ENCODE measurements around the gene RNF11.

The RNF11 gene

DNA sequence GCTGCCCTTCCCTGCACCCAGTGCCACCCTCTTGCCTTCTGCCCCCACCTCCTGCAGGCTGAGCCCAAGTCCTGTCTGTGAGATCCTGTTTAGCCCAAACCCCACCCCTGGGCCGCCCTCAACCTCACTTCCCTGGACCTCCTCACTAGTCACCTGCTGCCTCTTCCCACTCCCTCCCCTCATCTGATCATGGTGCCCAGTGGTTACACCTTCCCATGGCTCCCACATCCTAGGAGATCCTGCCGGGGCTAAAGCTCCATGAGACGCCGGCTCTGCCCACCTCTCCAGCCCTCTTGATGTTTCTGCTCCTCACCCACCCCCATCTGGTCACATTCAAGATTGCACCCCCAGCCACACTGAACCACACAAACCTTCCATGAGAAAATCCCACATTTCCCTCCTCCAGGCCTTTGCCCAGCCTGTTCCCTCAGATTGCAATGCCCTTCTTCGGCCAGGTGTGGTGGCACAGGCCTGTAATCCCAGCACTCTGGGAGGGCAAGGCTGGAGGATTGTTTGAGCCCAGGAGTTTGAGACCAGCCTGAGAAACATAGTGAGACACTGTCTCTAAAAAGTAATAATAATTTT lies 77.3 kb downstream of the RNF11 start:
- DNase-seq (ENCODE audit: low read depth in 3 of 3) = no peak

- DNase-seq (ENCODE audit: low read depth in 3 of 3) = no peak
These were observed 78.1 kb downstream of the RNF11 start for GRCh38 chr1:51313961-51314777.

- no peak for DNase-seq (ENCODE audit: low read depth in 3 of 3)
These were observed 78.9 kb downstream of the RNF11 start for GRCh38 chr1:51314974-51315373.

DNA sequence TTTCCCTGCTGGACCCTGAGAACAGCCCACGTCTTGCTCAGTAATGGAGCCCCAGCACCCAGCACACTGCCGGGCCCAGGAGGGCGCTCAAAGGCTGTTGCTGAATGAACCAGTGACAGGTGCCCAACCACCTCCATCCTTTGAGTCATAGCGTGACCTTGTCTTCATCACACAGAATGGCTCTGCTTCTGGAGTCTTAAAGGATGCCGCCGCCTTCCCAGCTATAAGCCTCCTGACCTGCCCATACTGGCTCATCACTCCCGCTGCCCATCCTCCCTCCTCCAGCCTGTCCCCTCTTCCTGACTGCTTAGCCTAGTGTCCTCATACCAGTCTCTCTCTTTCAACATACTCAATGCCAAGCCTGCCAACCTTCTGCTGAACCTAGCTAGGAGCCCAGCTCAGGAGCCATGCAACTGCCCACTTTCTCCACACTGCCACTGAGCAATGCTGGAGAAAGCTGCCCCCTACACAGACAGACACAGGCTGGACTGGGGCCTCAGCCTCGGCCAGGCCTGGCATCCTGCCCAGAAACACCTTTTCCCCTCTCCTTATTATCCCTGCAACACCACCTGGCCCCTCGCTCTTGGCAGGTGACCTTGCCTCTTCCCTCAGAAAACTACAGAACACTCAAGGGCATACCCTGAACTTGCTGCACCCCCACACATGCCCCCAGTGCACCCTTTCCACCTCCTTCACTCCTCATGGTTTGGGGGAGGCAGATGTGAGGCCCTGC lies 80.2 kb downstream of the RNF11 start:
- no peak for DNase-seq (ENCODE audit: low read depth in 3 of 3)

- DNase-seq (ENCODE audit: low read depth in 3 of 3) = no peak
These were observed 80.7 kb downstream of the RNF11 start for GRCh38 chr1:51316846-51317120.

- DNase-seq (ENCODE audit: low read depth in 3 of 3) = no peak
These were observed 81.7 kb downstream of the RNF11 start for GRCh38 chr1:51317798-51318197.

GRCh38 chr1:51320967-51321923 lies 85.2 kb downstream of the RNF11 start:
- DNase-seq (ENCODE audit: low read depth in 3 of 3) = no peak

DNA sequence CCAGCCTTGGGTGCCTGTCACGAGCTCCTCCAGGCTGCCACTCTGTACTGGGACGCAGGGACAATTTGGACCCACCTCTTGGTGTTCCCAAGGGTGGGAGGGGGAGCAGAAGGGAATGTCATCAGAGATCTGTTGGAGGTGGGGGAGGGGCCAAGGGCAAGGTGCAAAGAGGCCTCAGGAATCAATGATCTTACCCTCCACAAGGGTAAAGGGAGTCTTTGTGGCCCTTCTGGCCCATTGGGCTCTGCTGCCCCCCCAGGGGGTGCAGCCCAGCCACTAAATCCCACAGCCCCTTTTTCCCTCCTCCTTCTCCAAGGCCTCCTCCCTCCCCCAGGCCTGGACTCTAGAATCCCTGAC lies 85.8 kb downstream of the RNF11 start:
- no peak for DNase-seq (ENCODE audit: low read depth in 3 of 3)

DNA sequence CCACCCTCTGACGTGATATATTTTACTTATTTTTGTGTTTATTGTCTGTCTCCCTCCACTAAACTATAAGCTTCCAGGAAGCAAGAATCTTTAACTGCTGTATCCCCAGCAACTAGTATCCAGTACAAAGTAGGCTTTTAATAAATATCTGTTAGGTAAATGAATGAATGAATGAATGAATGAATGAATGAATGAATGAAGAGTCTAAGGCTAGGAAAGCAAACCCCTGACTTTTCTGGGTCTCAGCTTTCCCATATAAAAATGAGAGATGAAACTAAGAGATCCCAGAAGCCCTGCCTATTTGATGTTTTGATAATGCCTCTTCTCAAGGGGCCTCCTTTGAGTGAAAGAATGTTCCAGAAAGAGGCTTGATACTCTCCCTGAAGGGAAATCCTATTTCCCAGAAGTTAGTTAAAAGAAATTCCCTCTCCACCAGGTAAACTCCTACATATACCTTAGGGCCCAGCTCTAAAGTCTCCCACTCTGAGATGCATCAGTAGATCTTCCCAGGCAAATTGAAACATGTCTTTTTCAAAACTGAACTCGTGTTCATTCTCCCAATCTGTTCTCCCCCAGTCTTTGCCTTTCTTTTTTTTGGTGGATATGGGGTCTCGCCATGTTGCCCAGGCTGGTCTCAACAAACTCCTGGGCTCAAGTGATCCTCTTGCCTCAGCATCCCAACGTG lies 86.5 kb downstream of the RNF11 start:
- DNase-seq (ENCODE audit: low read depth in 3 of 3) = no peak

All from stimulated activated CD4-positive, alpha-beta T cell treated with anti-CD3 and anti-CD28 coated beads, TNF-alpha, amount 100 ng/mL, for 24 hours (primary cell).